ENCODE measurements around the gene TAL1. TPM values are rescaled to one million over a fixed set of nuclear protein-coding genes. Genes with fewer than 3 reads are reported as not detected.

TAL1 gene
- total RNA-seq, 1 donor, result 10.8 TPM

DNA sequence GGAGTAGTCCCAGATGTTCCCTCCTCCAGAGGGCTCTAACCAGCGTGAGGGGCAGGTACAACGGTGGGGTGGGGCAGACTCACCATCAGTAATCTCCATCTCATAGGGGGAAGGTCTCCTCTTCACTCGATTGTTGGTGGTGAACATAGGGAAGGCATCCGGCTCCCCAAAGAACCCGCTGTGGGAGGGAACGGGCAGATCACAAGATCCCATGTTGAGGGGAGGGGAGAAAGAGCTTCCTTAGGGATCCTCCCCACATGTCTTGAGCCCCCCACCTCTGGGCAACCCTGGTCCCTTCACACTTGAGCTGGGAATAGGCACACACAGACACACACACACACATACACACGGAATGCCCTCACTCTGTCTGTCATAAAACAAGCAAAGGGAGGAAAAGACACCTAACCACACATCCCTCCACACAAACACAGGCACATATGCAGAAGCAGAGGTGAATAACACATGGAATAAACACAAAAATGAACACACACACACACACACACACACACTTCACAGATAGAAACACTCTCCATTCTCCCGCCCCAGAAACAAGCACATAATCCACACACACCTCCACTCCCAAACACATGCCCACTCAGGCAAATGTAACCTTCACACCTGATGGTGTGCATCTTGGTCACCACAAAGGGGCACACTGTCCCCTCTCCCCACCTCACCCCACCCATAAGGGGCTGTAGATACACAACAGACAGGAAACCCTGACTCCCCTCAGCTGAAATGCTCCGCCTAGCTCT lies 7.9 kb downstream of the TAL1 start:
- Histone ChIP-seq H3K4me3 (ENCODE audit: low read length) (no peak overlapping the region), H3K4me1 (ENCODE audit: insufficient read depth, low read length) (peaks cover 4% of the 10 kb centered on the region), H3K27me3 (ENCODE audit: insufficient read depth, low read length) (peaks cover 53% of the 10 kb centered on the region), H3K9me3 (ENCODE audit: low read depth, low read length) (no peaks in the 10 kb centered on the region)

DNA sequence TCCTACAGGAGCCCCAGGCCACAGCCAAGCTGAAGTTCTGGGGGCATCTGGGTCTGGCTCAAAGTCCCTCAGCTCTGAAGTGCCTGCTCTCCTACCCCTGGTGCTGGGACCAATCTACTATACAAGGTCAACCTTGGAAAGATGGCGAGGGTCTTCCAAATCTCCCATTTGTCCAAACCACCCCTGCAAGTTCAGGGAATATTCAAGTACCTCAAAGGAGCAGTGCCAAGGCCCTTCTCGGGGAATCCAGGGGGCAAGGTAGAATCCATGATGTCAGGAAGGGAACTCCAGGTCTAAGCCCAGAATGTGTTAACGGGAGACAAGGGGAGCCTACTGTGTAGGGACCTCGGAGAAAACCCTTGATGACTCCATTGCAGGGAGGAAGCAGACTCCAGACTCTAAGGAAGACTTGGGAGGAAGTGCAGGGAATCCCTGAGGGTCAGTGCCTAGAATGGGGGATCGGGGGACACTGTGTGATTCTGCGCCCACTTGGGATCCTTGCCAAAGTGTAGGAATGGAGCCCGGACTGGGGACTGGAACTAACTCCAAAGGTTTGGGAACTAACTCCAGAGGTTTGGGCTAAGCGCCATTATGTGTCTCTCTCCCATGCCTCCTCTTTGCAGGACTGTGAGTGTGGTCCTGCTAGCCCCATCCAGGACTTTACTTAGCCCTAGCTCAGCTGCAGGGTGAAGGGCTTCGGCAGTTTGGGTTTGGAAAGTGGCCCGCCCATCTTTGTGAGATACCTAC lies 8.7 kb downstream of the TAL1 start:
- Histone ChIP-seq H3K4me3 (ENCODE audit: low read length) (no peak overlapping the region), H3K9me3 (ENCODE audit: low read depth, low read length) (no peaks in the 10 kb centered on the region), H3K4me1 (ENCODE audit: insufficient read depth, low read length) (peaks cover 4% of the 10 kb centered on the region), H3K27me3 (ENCODE audit: insufficient read depth, low read length) (peaks cover 45% of the 10 kb centered on the region)

DNA sequence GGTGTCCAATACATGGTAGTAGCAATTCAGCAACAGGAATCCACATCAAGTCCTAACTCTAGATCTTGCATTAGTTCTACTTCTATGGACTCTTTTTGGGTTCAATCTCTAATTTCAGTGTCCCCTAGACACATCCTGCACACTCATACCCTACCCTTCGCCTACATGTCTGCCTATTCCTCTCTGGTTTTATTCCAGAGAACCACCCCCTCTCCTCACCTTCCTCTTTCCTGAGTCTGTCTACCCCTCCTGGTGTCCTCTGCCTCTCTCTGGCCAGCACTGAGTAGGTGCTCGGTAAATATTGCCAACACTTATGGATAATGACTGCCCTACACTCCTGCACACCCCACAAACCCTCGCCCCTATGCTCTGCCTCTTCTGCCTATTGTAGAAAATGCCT lies 9.5 kb downstream of the TAL1 start:
- peaks cover 37% of the 10 kb centered on the region for H3K27me3 ChIP-seq (ENCODE audit: insufficient read depth, low read length)
- no peak overlapping the region for H3K4me3 ChIP-seq (ENCODE audit: low read length)
- H3K4me1 ChIP-seq (ENCODE audit: insufficient read depth, low read length), result peaks cover 4% of the 10 kb centered on the region
- H3K9me3 ChIP-seq (ENCODE audit: low read depth, low read length), result no peaks in the 10 kb centered on the region

DNA sequence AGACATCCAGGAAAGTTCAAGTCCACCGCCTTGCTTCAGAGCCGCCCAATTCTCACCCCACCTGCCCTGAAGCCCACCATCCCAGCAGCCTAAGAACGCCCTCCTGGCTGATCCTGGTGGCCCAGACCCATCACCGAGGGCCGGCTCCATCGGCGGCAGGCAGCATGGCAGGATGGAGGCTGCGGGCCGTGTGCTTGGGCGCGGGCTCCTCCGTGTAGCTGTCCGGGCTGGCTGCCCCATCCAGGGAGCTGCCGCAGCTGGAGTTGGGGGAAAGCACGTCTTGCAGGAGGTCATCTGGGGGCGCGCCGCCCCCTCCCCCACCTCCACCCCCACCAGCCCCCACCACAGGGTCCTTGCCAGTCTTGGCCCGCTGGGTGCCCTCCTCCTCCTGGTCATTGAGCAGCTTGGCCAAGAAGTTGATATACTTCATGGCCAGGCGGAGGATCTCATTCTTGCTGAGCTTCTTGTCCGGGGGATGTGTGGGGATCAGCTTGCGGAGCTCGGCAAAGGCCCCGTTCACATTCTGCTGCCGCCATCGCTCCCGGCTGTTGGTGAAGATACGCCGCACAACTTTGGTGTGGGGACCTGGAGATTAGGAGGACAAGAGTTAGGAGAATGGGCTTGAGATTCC lies 12.3 kb downstream of the TAL1 start:
- peaks cover 15% of the 10 kb centered on the region for H3K27me3 ChIP-seq (ENCODE audit: insufficient read depth, low read length)
- H3K4me1 ChIP-seq (ENCODE audit: insufficient read depth, low read length), result no peaks in the 10 kb centered on the region
- no peak overlapping the region for H3K4me3 ChIP-seq (ENCODE audit: low read length)
- no peaks in the 10 kb centered on the region for H3K9me3 ChIP-seq (ENCODE audit: low read depth, low read length)

DNA sequence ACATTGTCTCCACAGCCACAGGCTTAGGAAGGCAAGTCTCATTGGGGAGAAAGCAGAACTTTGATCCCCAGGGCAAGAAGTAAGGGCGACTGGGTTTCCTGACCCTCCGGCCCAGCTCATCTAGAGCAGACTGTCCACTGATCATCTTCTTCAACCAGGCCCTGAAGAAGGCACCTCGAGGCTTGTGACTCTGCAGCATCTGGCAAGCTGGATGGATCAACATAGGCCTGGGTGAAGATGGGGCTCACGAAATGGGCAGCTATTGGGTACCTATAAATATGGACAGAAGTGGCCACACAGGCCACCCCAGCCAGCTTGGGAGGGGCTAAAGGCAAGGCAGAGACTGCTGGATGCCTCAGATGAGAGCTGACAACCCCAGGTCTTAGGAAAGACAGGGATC lies 13.0 kb downstream of the TAL1 start:
- peaks cover 8% of the 10 kb centered on the region for H3K27me3 ChIP-seq (ENCODE audit: insufficient read depth, low read length)
- no peaks in the 10 kb centered on the region for H3K9me3 ChIP-seq (ENCODE audit: low read depth, low read length)
- H3K4me1 ChIP-seq (ENCODE audit: insufficient read depth, low read length), result no peaks in the 10 kb centered on the region
- no peak overlapping the region for H3K4me3 ChIP-seq (ENCODE audit: low read length)

DNA sequence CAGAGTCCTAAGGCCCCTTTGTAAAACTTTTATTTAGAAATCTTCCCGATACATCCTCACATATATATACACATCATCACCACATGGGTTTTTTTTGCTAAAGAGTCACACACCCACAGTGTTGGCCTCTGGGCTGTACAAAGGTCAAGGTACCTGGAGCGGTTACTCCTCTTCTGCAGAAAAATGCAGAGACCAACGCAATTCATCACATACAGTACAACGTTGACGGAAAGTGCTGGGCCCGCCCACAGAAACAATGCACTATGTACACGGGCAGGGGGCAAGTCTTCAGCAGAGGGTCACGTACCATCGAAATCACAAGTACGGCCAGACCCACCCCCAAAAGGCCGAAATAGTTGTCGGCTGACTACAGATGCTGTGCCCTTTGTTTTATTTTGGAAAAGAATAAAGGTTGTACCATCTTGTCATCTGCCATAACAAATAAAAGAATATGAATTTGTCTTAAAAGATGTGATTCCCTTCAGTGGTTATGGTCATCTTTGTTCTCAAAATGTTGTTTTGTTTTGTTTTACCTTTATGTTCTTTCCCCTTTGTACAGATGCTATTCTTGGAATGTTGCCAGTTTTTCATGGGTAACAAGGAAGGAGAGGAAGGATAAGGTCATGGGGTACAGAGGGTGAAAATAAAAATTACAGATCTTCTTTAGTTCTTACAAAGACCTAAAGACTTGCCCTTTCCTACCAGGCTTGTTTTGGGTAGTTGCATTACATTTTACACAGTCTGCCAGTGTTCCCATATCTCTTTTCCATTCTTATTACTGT lies 15.6 kb downstream of the TAL1 start:
- Histone ChIP-seq H3K27me3 (ENCODE audit: insufficient read depth, low read length) (no peaks in the 10 kb centered on the region), H3K4me3 (ENCODE audit: low read length) (no peak overlapping the region), H3K4me1 (ENCODE audit: insufficient read depth, low read length) (peaks cover 8% of the 10 kb centered on the region), H3K9me3 (ENCODE audit: low read depth, low read length) (no peaks in the 10 kb centered on the region)

DNA sequence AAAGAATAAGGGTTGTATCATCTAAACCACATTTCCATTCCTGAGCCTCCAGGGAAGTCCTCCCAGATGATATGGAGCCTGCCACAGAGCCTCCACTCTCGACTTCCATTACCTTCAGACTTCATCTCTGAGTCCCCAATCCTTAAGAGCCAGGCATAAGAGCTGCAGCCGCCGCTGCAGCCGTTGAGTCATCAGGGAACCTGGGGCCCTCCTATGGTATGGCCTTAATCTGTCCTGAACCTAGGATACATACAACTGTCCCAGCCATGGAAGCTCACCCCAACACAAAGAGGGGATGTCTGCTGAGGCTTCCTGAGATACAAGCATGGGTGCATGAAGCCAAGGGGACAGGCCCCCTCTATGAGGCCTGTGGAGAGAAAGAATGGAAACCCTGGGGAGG lies 16.3 kb downstream of the TAL1 start:
- H3K9me3 ChIP-seq (ENCODE audit: low read depth, low read length), result no peaks in the 10 kb centered on the region
- no peak overlapping the region for H3K4me3 ChIP-seq (ENCODE audit: low read length)
- peaks cover 8% of the 10 kb centered on the region for H3K4me1 ChIP-seq (ENCODE audit: insufficient read depth, low read length)
- no peaks in the 10 kb centered on the region for H3K27me3 ChIP-seq (ENCODE audit: insufficient read depth, low read length)

DNA sequence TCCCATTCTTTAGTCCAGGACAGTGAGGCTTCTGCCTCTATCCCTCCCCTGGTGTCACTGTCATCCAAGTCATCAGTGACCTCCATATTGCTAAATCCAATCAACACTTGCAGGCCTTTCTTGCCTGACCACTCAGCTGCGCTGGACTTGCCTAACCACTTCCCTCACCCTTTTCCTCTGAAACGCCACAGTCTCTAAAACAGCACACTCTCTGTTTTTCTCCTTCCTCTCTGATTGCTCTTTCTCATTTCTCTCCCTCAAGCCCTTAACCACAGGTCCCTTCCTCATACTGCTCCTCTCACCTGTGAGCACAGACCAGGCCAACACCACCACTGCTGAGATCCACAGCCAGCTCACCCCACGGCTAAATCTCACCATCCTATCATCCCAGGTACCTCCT lies 17.5 kb downstream of the TAL1 start:
- Histone ChIP-seq H3K9me3 (ENCODE audit: low read depth, low read length) (no peaks in the 10 kb centered on the region), H3K4me1 (ENCODE audit: insufficient read depth, low read length) (peaks cover 8% of the 10 kb centered on the region), H3K4me3 (ENCODE audit: low read length) (no peak overlapping the region), H3K27me3 (ENCODE audit: insufficient read depth, low read length) (no peaks in the 10 kb centered on the region)

DNA sequence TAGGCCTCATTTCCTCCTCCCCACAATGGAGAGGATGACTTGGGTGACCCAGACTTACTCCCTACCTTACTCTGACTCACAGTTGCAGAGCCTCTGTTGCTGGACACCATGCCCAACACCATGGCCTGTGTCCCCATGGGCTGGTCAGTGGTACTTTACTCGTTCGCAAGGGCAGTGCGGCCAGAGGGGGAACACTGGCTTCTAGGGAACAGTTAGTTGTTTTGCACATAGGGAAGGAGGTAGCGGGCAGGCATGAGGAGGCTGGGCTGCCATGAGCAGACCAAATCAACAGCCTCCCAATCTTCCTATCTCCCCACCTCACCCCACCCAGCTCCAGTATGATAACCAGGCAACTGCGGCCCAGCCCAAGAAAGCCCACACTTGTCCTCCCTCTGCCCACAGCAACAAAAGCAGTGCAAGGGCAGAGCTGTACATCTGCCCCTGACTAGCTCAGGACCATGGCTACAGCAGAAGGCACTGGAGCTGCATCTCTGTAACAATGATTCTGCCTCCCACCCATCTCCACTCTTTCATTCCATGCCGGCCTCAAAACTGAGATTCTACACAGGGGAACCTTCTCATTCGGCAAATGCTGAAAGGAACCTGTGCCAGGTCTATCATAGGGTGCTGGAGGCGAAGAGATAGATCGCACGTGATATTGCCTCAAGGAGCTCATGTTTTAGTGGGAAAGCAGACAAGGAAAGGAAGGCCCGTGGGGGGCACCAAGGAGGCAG lies 18.6 kb downstream of the TAL1 start:
- no peak overlapping the region for H3K4me3 ChIP-seq (ENCODE audit: low read length)

DNA sequence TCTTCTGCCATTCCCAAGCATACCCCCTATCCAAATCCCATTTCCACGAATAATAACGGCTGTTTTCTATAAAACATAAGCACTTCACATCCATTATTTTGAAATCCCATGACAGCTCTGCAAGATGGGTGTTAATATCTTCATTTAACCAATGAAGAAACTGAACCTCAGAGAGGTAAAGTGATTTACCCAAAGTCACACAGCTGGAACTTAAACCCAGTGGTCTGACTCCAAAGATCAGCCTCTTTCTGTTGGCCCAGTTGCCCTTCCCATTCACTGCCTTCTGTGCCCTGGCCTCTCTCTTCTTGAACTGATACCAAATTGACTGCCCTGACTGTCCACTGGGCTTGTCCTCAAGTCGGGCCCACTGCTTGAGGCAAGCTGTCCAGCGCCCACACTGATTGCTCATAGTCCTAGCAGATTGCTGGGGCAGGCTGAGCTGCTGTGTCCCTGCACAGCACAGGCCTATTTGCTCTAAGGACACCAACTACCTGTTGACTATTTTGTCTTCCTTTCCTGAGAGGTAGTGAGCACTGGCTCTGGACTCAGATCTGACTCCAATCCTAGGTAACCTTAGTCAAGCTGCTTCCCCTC lies 19.3 kb downstream of the TAL1 start:
- Histone ChIP-seq H3K27me3 (ENCODE audit: insufficient read depth, low read length) (no peaks in the 10 kb centered on the region), H3K4me1 (ENCODE audit: insufficient read depth, low read length) (peaks cover 8% of the 10 kb centered on the region), H3K4me3 (ENCODE audit: low read length) (no peak overlapping the region), H3K9me3 (ENCODE audit: low read depth, low read length) (no peaks in the 10 kb centered on the region)

More for the DNA sequence above, 18.6 kb downstream of the TAL1 start:
- no peaks in the 10 kb centered on the region for H3K9me3 ChIP-seq (ENCODE audit: low read depth, low read length)
- H3K4me1 ChIP-seq (ENCODE audit: insufficient read depth, low read length), result peaks cover 8% of the 10 kb centered on the region
- no peaks in the 10 kb centered on the region for H3K27me3 ChIP-seq (ENCODE audit: insufficient read depth, low read length)

DNA sequence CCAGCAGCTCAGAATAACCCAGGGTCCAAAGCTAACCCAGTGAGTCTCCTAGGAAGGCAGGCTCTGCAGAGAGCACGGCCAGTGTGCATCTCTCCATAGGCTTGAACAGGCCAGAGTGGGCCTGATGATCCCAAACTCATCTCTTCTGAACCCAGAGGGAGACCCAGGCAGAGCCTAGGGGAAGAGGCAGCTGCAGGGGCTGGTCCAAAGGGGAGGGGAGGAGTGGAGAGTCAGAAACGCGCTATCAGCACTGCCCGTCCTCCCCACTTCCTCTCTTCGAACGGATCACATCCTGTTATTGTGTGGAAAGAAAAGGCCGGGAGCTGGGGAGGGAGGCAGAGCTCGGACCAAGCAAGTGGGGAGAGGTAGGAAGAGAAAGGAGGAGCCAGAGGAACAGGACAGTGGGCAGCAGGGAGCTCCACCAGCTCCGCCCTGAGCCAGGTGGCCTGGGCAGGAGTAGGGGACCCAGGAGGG lies 20.2 kb downstream of the TAL1 start:
- H3K4me1 ChIP-seq (ENCODE audit: insufficient read depth, low read length), result peaks cover 8% of the 10 kb centered on the region
- H3K9me3 ChIP-seq (ENCODE audit: low read depth, low read length), result no peaks in the 10 kb centered on the region
- H3K27me3 ChIP-seq (ENCODE audit: insufficient read depth, low read length), result no peaks in the 10 kb centered on the region
- no peak overlapping the region for H3K4me3 ChIP-seq (ENCODE audit: low read length)

DNA sequence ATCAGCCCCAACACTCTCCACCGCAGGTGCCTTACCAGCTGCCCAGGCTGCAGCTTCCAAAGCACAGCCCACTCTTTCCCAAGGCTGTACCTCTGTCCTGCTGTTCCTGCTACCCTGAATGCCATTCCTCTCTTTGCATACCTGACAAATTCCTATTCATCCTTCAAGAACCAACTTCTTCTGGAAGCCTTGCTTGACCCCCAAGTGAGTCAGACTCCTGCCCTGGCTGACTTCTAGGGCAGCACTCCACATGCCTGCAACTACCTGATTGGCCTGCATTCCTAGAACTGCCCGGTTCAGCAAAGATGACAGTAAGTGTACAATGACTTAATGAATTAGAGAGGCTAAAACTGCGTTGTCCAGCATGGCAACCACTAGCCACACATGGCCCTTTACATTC lies 21.4 kb downstream of the TAL1 start:
- Histone ChIP-seq H3K9me3 (ENCODE audit: low read depth, low read length) (no peaks in the 10 kb centered on the region), H3K4me3 (ENCODE audit: low read length) (no peak overlapping the region), H3K27me3 (ENCODE audit: insufficient read depth, low read length) (no peaks in the 10 kb centered on the region), H3K4me1 (ENCODE audit: insufficient read depth, low read length) (peaks cover 8% of the 10 kb centered on the region)

DNA sequence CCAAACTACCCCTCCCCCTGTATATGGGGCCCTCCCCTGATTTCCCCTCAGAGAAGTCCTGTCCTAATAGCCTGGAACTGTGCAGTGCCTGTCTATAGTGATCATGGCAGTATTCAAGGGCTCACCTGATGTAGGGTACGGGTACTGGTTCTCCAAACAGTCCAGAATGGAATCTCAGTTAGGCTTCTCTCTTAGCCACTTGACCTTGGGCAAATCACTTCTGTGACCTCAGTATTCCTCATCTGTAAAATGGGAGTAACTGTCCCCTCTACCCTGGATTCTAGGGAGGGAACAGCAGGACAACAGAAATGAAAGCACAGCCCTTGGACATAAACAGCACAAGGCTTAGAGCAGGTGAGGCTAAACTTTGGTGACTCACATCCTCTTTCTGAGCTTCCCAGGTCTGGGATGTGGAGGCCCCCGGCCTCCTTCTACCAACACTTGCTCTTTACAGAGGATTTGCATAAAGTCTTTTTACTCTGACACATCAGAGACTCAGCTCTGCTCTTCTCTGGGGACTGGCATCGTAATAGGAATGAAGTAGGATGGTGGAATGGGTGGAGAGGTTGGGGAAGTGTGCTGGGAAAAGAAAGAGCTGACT lies 22.2 kb downstream of the TAL1 start:
- H3K4me1 ChIP-seq (ENCODE audit: insufficient read depth, low read length), result peaks cover 8% of the 10 kb centered on the region
- no peaks in the 10 kb centered on the region for H3K27me3 ChIP-seq (ENCODE audit: insufficient read depth, low read length)
- no peak overlapping the region for H3K4me3 ChIP-seq (ENCODE audit: low read length)
- H3K9me3 ChIP-seq (ENCODE audit: low read depth, low read length), result no peaks in the 10 kb centered on the region

DNA sequence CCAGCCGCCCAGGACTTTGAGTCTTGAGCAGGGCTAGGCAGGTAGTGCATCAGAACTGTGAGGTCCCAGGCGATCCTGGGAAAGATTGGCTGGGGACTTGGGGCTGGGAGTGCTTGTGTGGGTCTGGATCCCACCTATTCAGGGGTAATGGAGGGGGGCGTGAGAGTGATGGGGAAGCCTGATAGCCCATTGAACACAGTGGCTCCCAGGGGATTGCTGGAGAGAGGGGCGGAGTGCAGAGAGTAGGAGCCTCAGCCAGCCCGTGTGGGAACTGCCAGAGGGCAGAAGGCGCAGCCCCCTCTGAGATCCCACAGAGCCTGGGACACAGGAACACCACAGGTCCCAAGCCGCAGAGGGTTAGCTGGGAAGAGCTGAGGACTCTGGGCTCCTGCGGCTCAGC lies 22.9 kb downstream of the TAL1 start:
- Histone ChIP-seq H3K27me3 (ENCODE audit: insufficient read depth, low read length) (no peaks in the 10 kb centered on the region), H3K4me3 (ENCODE audit: low read length) (no peak overlapping the region), H3K4me1 (ENCODE audit: insufficient read depth, low read length) (peaks cover 8% of the 10 kb centered on the region), H3K9me3 (ENCODE audit: low read depth, low read length) (no peaks in the 10 kb centered on the region)
